Endothelial cell of umbilical vein (primary cell): ENCODE measurements around the gene KRTAP10-1. TPM values are rescaled to one million over a fixed set of nuclear protein-coding genes. Genes with fewer than 3 reads are reported as not detected.

Experiments used
- BruUV-seq: library from RNA; stranded (reverse); fragments of 400-500 nt; replicated peaks from 2 replicates; lab custom pipeline; 2021; lab: Mats Ljungman, UMichigan
- CTCF ChIA-PET: fragments of 300-600, 350-600 bp; sonication (Branson Sonifier 250); formaldehyde crosslinking; loops from one replicate; lab custom pipeline; 2021; ENCODE audit warnings: antibody characterized with exemption, inconsistent platforms; lab: Charles Lee
- POLR2A ChIA-PET: fragments of 300-600, 350-600 bp; sonication (Branson Sonifier 250); formaldehyde crosslinking; loops from one replicate; lab custom pipeline; 2021; ENCODE audit warnings: antibody characterized with exemption, inconsistent platforms; lab: Charles Lee
- DNase-seq: peaks from one replicate; pipeline ENCODE4 v3.0.0-alpha.2; 2011; ENCODE audit warnings: low read depth, low spot score
- FAIRE-seq: peaks from 2 replicates; lab custom pipeline; 2011; peaks lifted over from hg19 to GRCh38; lab: Jason Lieb, UNC
- H2AFZ ChIP-seq: 2 replicates; pipeline ENCODE4 v1.6.0; 2012; ENCODE audit warnings: low read depth, low read length, control low read depth, inconsistent platforms
- H3K27ac ChIP-seq: 2 replicates; pipeline ENCODE4 v1.5.1; 2011; ENCODE audit warnings: low read depth, mild to moderate bottlenecking, control low read depth, low read length, moderate library complexity; ENCODE audit not compliant: insufficient read depth
- H3K27me3 ChIP-seq, 2 experiments: 2 replicates each; pipeline versions ENCODE4 v1.6.0 to v1.6.1; 2011; ENCODE audit warnings: low read length in 2 of 2, mixed read lengths in 1 of 2; ENCODE audit not compliant: control insufficient read depth in 2 of 2, insufficient read depth in 2 of 2
- H3K36me3 ChIP-seq, 2 experiments: 2 replicates in 1 of 2; 3 replicates in 1 of 2; pipeline ENCODE4 v1.5.1; 2011; ENCODE audit warnings: low read length in 2 of 2, mild to moderate bottlenecking in 1 of 2, moderate library complexity in 1 of 2; ENCODE audit not compliant: control insufficient read depth in 2 of 2, insufficient read depth in 2 of 2; ENCODE audit errors: extremely low read depth in 1 of 2
- H3K4me1 ChIP-seq: 3 replicates; pipeline ENCODE4 v1.5.1; 2011; ENCODE audit warnings: mild to moderate bottlenecking, low read length; ENCODE audit not compliant: control insufficient read depth, insufficient read depth; ENCODE audit errors: extremely low read depth
- H3K4me2 ChIP-seq: 2 replicates; pipeline ENCODE4 v1.6.1; 2011; ENCODE audit warnings: low read length, control low read depth, mixed read lengths; ENCODE audit not compliant: insufficient read depth
- H3K4me3 ChIP-seq, 3 experiments: fragments of 200-600 bp in 1 of 3; sonication (generic), shearing (Covaris generic) in 1 of 3; replicated peaks in 1 of 3; 2 replicates each; pipeline ENCODE4 v1.5.1; 2011 to 2016; ENCODE audit warnings: control low read depth in 3 of 3, low read length in 3 of 3, mild to moderate bottlenecking in 2 of 3, inconsistent platforms in 1 of 3, low read depth in 1 of 3, moderate library complexity in 1 of 3; ENCODE audit not compliant: insufficient read depth in 1 of 3
- H3K79me2 ChIP-seq: 2 replicates; pipeline ENCODE4 v1.6.0; 2012; ENCODE audit warnings: low read length, inconsistent platforms; ENCODE audit not compliant: control insufficient read depth, insufficient read depth
- H3K9ac ChIP-seq: replicated peaks from 2 replicates; pipeline ENCODE3; 2011; ENCODE audit warnings: low read length, control low read depth; ENCODE audit not compliant: insufficient read depth; ENCODE audit errors: extremely low read depth
- H3K9me1 ChIP-seq: replicated peaks from 3 replicates; pipeline ENCODE4 v1.6.0; 2011; ENCODE audit warnings: mild to moderate bottlenecking, low read length; ENCODE audit not compliant: control insufficient read depth, insufficient read depth; ENCODE audit errors: extremely low read depth
- H3K9me3 ChIP-seq: replicated peaks from 2 replicates; pipeline ENCODE4 v1.5.1; 2012; ENCODE audit warnings: low read length, inconsistent platforms; ENCODE audit not compliant: control insufficient read depth, insufficient read depth
- H4K20me1 ChIP-seq: replicated peaks from 2 replicates; pipeline ENCODE3; 2011; ENCODE audit warnings: mild to moderate bottlenecking, low read length; ENCODE audit not compliant: control insufficient read depth, insufficient read depth; ENCODE audit errors: extremely low read depth
- EZH2 ChIP-seq: IDR thresholded peaks from 2 replicates; pipeline ENCODE4 v1.6.1; 2012; ENCODE audit warnings: borderline replicate concordance, low read depth, mild to moderate bottlenecking, moderate library complexity, low read length, inconsistent platforms; ENCODE audit not compliant: severe bottlenecking
- FOS ChIP-seq: IDR thresholded peaks from 2 replicates; pipeline ENCODE4 v1.6.1; 2011; ENCODE audit warnings: mild to moderate bottlenecking, low read length, moderate library complexity, borderline replicate concordance; ENCODE audit not compliant: insufficient read depth
- GATA2 ChIP-seq: IDR thresholded peaks from 2 replicates; pipeline ENCODE4 v1.7.0; 2011; ENCODE audit warnings: low read depth, mild to moderate bottlenecking, moderate library complexity, mixed read lengths, low read length; ENCODE audit not compliant: insufficient read length, insufficient read depth
- JUN ChIP-seq: IDR thresholded peaks from 2 replicates; pipeline ENCODE4 v1.6.1; 2011; ENCODE audit warnings: borderline replicate concordance, low read depth; ENCODE audit not compliant: insufficient read length, insufficient read depth
- MYC ChIP-seq: IDR thresholded peaks from one replicate; pipeline ENCODE4 v1.6.1; 2011; ENCODE audit warnings: mild to moderate bottlenecking, low read depth, low read length
- POLR2A ChIP-seq: IDR thresholded peaks from 2 replicates; pipeline ENCODE4 v1.6.1; 2012; ENCODE audit warnings: low read depth, mild to moderate bottlenecking, control low read depth, low read length
- POLR2AphosphoS5 ChIP-seq: IDR thresholded peaks from 2 replicates; pipeline ENCODE4 v1.6.1; 2012; ENCODE audit warnings: low read depth, mild to moderate bottlenecking, control low read depth, low read length, moderate library complexity; ENCODE audit not compliant: insufficient read depth
- dilution Hi-C: fragments of 300-500 bp; cut with MboI; formaldehyde crosslinking; loops from one replicate; pipeline ENCODE4 v1.15.0; 2019; ENCODE audit warnings: low sequenced_read_pairs; ENCODE audit not compliant: extremely low pct_ligation_motif_present
- intact Hi-C: fragments of 100-400 bp; cut with micrococcal nuclease; formaldehyde crosslinking; loops from one replicate; pipeline ENCODE4 v1.10.0; 2022
- polyA plus RNA-seq, 4 experiments: library from polyadenylated mRNA; depleted of rRNA in 3 of 4; stranded (reverse) in 3 of 4; unstranded in 1 of 4; fragments of >200 nt; gene quantifications; 2 replicates each; pipeline versions ENCODE4 v1.2.1 to v1.2.3, GENCODE V29; 2011 to 2012; ENCODE audit warnings: missing spikeins in 1 of 4
- total RNA-seq: library from RNA; stranded (reverse); gene quantifications from 2 replicates; pipeline ENCODE4 v1.2.3, GENCODE V29; 2021
- TF ChIP-seq, protein P1 (sequence below), 2 donors: IDR thresholded peaks; 1 replicate in 1 of 2; 2 replicates in 1 of 2; pipeline ENCODE4 v1.5.1; 2011; ENCODE audit warnings: low read length in 2 of 2, mild to moderate bottlenecking in 2 of 2, moderate library complexity in 2 of 2, control low read depth in 1 of 2, inconsistent platforms in 1 of 2, low read depth in 1 of 2; ENCODE audit not compliant: insufficient read depth in 1 of 2; ENCODE audit errors: extremely low read depth in 1 of 2
- TF ChIP-seq, protein P2 (sequence below): IDR thresholded peaks from 2 replicates; pipeline ENCODE4 v1.6.1; 2011; ENCODE audit not compliant: insufficient read depth, insufficient read length

The KRTAP10-1 gene
- total and polyA plus RNA-seq, 2 donors (not counting 3 experiments of a cell fraction or from before 2014, with no cell fraction given), result not detected

- Histone ChIP-seq H3K27ac (no peak overlapping the region), H3K27me3 (no peaks in the 10 kb centered on the region), H3K36me3 (no peaks in the 10 kb centered on the region), H3K9ac (no peak overlapping the region), H3K79me2 (no peaks in the 10 kb centered on the region), H3K4me1 (no peaks in the 10 kb centered on the region), H3K4me3 (no peak overlapping the region), H3K9me1 (no peaks in the 10 kb centered on the region), H4K20me1 (no peaks in the 10 kb centered on the region), H2AFZ (no peak overlapping the region), H3K4me2 (no peak overlapping the region), H3K9me3 (no peaks in the 10 kb centered on the region)
- dilution Hi-C loops (no loop called here), intact Hi-C loops (loop anchor here (10.0 kb wide), 1 partner anchor 421 kb away; no protein-coding TSS in a partner anchor)
- ChIA-PET CTCF (interaction anchor here (1.1 to 5.1 kb wide), 2 partner anchors 228 to 279 kb away, joined by 3 to 125 read pairs; no protein-coding TSS in a partner anchor), POLR2A (no interaction called here)
- no peak for TF ChIP-seq MYC
- no TSS peak for BruUV-seq
- FAIRE-seq, result no peak
- no peak for DNase-seq
Measured at GRCh38 chr21:44514218-44514520, 25.8 kb downstream of the KRTAP10-1 start.

GRCh38 chr21:44513389-44514217 lies 26.4 kb downstream of the KRTAP10-1 start:
- H3K9ac ChIP-seq, result no peak overlapping the region
- no peak overlapping the region for H2AFZ ChIP-seq
- intact Hi-C loops, result loop anchor here (10.0 kb wide), 1 partner anchor 421 kb away; no protein-coding TSS in a partner anchor
- H3K4me1 ChIP-seq, result no peaks in the 10 kb centered on the region
- no peak for DNase-seq
- dilution Hi-C loops, result no loop called here
- no peaks in the 10 kb centered on the region for H3K27me3 ChIP-seq
- no peak for TF ChIP-seq POLR2AphosphoS5
- TF ChIP-seq, protein P1, sequence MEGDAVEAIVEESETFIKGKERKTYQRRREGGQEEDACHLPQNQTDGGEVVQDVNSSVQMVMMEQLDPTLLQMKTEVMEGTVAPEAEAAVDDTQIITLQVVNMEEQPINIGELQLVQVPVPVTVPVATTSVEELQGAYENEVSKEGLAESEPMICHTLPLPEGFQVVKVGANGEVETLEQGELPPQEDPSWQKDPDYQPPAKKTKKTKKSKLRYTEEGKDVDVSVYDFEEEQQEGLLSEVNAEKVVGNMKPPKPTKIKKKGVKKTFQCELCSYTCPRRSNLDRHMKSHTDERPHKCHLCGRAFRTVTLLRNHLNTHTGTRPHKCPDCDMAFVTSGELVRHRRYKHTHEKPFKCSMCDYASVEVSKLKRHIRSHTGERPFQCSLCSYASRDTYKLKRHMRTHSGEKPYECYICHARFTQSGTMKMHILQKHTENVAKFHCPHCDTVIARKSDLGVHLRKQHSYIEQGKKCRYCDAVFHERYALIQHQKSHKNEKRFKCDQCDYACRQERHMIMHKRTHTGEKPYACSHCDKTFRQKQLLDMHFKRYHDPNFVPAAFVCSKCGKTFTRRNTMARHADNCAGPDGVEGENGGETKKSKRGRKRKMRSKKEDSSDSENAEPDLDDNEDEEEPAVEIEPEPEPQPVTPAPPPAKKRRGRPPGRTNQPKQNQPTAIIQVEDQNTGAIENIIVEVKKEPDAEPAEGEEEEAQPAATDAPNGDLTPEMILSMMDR (IDR thresholded peaks at IDR 0.05; ENCODE audit: extremely low read depth in 1 of 2, insufficient read depth in 1 of 2, low read depth in 1 of 2, low read length in 2 of 2), result no peak
- no peak for TF ChIP-seq MYC
- TF ChIP-seq, protein P2, sequence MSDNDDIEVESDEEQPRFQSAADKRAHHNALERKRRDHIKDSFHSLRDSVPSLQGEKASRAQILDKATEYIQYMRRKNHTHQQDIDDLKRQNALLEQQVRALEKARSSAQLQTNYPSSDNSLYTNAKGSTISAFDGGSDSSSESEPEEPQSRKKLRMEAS, result no peak
- TF ChIP-seq EZH2, result no peak
- TF ChIP-seq POLR2A, result no peak
- no peak for TF ChIP-seq GATA2
- no peak for TF ChIP-seq JUN
- no peak for TF ChIP-seq FOS
- no peak overlapping the region for H3K27ac ChIP-seq
- no peaks in the 10 kb centered on the region for H3K36me3 ChIP-seq
- CTCF ChIA-PET, result interaction anchor here (1.1 to 5.1 kb wide), 3 partner anchors 229 to 418 kb away, joined by 3 to 125 read pairs (median 22); no protein-coding TSS in a partner anchor
- H4K20me1 ChIP-seq, result no peaks in the 10 kb centered on the region
- no peaks in the 10 kb centered on the region for H3K9me3 ChIP-seq
- no peak for FAIRE-seq
- no TSS peak for BruUV-seq
- no peak overlapping the region for H3K4me3 ChIP-seq
- POLR2A ChIA-PET, result no interaction called here
- no peaks in the 10 kb centered on the region for H3K79me2 ChIP-seq
- no peak overlapping the region for H3K4me2 ChIP-seq
- H3K9me1 ChIP-seq, result no peaks in the 10 kb centered on the region
